PFSK-1 (cell line): ENCODE results near the gene MTRF1L.

Experiments used
- FOXP2 ChIP-seq: optimal IDR thresholded peaks from 2 replicates; pipeline ENCODE3; 2011; ENCODE audit warnings: borderline replicate concordance, control low read depth, inconsistent platforms; ENCODE audit not compliant: insufficient read depth; ENCODE audit errors: extremely low read length, extremely low read depth
- POLR2AphosphoS5 ChIP-seq: IDR thresholded peaks from 2 replicates; pipeline ENCODE4 v1.6.1; 2012; ENCODE audit warnings: low read depth, mild to moderate bottlenecking, control low read depth, low read length, moderate library complexity
- SIN3A ChIP-seq: IDR thresholded peaks from 2 replicates; pipeline ENCODE4 v1.6.1; 2012; ENCODE audit warnings: mild to moderate bottlenecking, low read length, moderate library complexity, borderline replicate concordance; ENCODE audit not compliant: insufficient read depth
- TAF1 ChIP-seq: IDR thresholded peaks from 2 replicates; pipeline ENCODE4 v1.6.1; 2012; ENCODE audit warnings: low read length, control low read depth, borderline replicate concordance; ENCODE audit not compliant: insufficient read depth
- TF ChIP-seq, protein P1 (sequence below), 2 experiments: IDR thresholded peaks; 2 replicates each; pipeline versions ENCODE4 v1.6.1 to v1.8.0; 2011 to 2012; ENCODE audit warnings: low read depth in 2 of 2, low read length in 2 of 2, control low read depth in 1 of 2, inconsistent platforms in 1 of 2, mild to moderate bottlenecking in 1 of 2, moderate library complexity in 1 of 2; ENCODE audit not compliant: insufficient read depth in 1 of 2

DNA sequence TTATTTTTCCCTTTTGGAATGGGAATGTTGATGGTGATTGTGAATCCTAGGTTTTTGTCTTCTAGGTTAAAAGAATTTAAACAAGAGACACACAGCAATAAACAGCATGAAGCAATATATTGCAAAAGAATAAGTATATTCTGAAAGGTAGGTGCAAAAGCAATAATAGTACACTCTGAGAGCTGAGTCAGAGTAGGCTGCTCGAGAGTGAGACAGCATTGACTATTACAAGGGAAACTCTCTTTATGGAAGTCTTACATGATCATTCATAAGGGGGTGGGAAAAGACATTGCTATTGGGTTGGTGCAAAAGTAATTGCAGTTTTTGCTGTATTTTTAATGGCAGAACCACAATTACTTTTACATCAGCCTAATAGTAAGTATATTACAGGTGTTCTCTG lies 44.7 kb downstream of the MTRF1L start:
- TF ChIP-seq, protein P1, sequence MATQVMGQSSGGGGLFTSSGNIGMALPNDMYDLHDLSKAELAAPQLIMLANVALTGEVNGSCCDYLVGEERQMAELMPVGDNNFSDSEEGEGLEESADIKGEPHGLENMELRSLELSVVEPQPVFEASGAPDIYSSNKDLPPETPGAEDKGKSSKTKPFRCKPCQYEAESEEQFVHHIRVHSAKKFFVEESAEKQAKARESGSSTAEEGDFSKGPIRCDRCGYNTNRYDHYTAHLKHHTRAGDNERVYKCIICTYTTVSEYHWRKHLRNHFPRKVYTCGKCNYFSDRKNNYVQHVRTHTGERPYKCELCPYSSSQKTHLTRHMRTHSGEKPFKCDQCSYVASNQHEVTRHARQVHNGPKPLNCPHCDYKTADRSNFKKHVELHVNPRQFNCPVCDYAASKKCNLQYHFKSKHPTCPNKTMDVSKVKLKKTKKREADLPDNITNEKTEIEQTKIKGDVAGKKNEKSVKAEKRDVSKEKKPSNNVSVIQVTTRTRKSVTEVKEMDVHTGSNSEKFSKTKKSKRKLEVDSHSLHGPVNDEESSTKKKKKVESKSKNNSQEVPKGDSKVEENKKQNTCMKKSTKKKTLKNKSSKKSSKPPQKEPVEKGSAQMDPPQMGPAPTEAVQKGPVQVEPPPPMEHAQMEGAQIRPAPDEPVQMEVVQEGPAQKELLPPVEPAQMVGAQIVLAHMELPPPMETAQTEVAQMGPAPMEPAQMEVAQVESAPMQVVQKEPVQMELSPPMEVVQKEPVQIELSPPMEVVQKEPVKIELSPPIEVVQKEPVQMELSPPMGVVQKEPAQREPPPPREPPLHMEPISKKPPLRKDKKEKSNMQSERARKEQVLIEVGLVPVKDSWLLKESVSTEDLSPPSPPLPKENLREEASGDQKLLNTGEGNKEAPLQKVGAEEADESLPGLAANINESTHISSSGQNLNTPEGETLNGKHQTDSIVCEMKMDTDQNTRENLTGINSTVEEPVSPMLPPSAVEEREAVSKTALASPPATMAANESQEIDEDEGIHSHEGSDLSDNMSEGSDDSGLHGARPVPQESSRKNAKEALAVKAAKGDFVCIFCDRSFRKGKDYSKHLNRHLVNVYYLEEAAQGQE (IDR thresholded peaks at IDR 0.05; ENCODE audit: insufficient read depth in 1 of 2, low read depth in 2 of 2, low read length in 2 of 2) = no peak
- no peak for TF ChIP-seq SIN3A
- no peak for TF ChIP-seq POLR2AphosphoS5
- no peak for TF ChIP-seq TAF1
- no peak for TF ChIP-seq FOXP2
